ENCODE data around the gene TBL1XR1.
"Not testable (repeated sequence)": the region's sequence is repeated elsewhere in the genome, so short reads cannot be mapped to it uniquely, and the experiment has no call there.

TBL1XR1 gene

GRCh38 chr3:177144922-177145321, 52.4 kb downstream of the TBL1XR1 start:
- 0 out of 2 replicates have a peak, but pooled peaks cover 5% of the 10 kb centered on the region for H3F3A ChIP-seq (ENCODE audit: insufficient read depth, low read length)
- peak overlapping the region; percentile 66 for H3K4me2 ChIP-seq (ENCODE audit: low read length)
- peaks cover 100% of the 10 kb centered on the region for H3K79me2 ChIP-seq (ENCODE audit: insufficient read depth, low read length)
- H2AFZ ChIP-seq (ENCODE audit: low read length) = no peak overlapping the region
- peak overlapping the region; percentile 92 for H3K27ac ChIP-seq (ENCODE audit: low read depth, low read length, poor library complexity, severe bottlenecking)
- peaks cover 4% of the 10 kb centered on the region; the same call in 1 of the 2 replicates for H3K36me3 ChIP-seq (ENCODE audit: insufficient read depth, low read length)
- H3K27me3 ChIP-seq (ENCODE audit: insufficient read depth, low read length) = no peaks in the 10 kb centered on the region
- H4K20me1 ChIP-seq (ENCODE audit: insufficient read depth, low read length) = no peaks in the 10 kb centered on the region
- H3K4me1 ChIP-seq (ENCODE audit: insufficient read depth, low read length, severe bottlenecking) = peaks cover 100% of the 10 kb centered on the region
- H3K9me2 ChIP-seq (ENCODE audit: low read depth, low read length) = no peaks in the 10 kb centered on the region
- TF ChIP-seq CTCF (IDR thresholded peaks at IDR 0.05; ENCODE audit: low read length) = no peak
- no peak for TF ChIP-seq EZH2 (IDR thresholded peaks at IDR 0.05; ENCODE audit: borderline replicate concordance, low read length)
- peak overlapping the region; percentile 53 for H3K9ac ChIP-seq (ENCODE audit: low read length)
- H3K9me3 ChIP-seq (ENCODE audit: low read length) = no peaks in the 10 kb centered on the region
- H3K4me3 ChIP-seq (ENCODE audit: low read depth, low read length, poor library complexity, severe bottlenecking) = peak overlapping the region; percentile 47

- Histone ChIP-seq H3K9ac (ENCODE audit: low read length) (peak overlapping the region; percentile 14; the same call in 1 of the 2 replicates), H3K27me3 (ENCODE audit: insufficient read depth, low read length) (no peaks in the 10 kb centered on the region), H3K9me2 (ENCODE audit: low read depth, low read length) (no peaks in the 10 kb centered on the region), H3F3A (ENCODE audit: insufficient read depth, low read length) (0 out of 2 replicates have a peak, but pooled peaks cover 5% of the 10 kb centered on the region), H3K36me3 (ENCODE audit: insufficient read depth, low read length) (peaks cover 25% of the 10 kb centered on the region), H3K79me2 (ENCODE audit: insufficient read depth, low read length) (peaks cover 100% of the 10 kb centered on the region), H3K4me3 (ENCODE audit: low read depth, low read length, poor library complexity, severe bottlenecking) (peak overlapping the region; percentile 21), H3K4me2 (ENCODE audit: low read length) (peak overlapping the region; percentile 51), H3K4me1 (ENCODE audit: insufficient read depth, low read length, severe bottlenecking) (peaks cover 81% of the 10 kb centered on the region), H3K9me3 (ENCODE audit: low read length) (0 out of 2 replicates have a peak, but pooled peaks cover under 1% of the 10 kb centered on the region), H3K27ac (ENCODE audit: low read depth, low read length, poor library complexity, severe bottlenecking) (peak overlapping the region; percentile 59), H4K20me1 (ENCODE audit: insufficient read depth, low read length) (no peaks in the 10 kb centered on the region), H2AFZ (ENCODE audit: low read length) (no peak overlapping the region)
- TF ChIP-seq CTCF (IDR thresholded peaks at IDR 0.05; ENCODE audit: low read length) = no peak
- TF ChIP-seq EZH2 (IDR thresholded peaks at IDR 0.05; ENCODE audit: borderline replicate concordance, low read length) = no peak
These were observed 55.2 kb downstream of the TBL1XR1 start for GRCh38 chr3:177141899-177142646.

DNA sequence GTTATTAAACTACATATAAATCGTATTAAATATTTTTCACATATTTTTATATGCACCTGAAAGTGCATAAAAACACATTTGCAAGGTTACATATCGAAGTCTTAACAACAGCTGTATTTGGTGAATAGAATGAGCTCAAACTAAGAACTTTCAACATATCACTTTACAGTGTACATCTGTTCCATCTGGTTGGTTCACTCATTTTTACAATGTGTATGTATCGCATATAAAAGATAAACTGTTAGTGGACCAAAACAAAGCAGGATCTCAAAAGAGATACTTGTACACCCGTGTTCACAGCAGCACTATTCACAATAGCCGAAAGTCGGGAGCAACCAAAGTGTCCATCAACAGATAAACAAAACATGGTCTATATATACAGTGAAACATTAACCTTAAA, 55.8 kb downstream of the TBL1XR1 start:
- Histone ChIP-seq H3K4me1 (ENCODE audit: insufficient read depth, low read length, severe bottlenecking) (peaks cover 75% of the 10 kb centered on the region), H3K9me3 (ENCODE audit: low read length) (0 out of 2 replicates have a peak, but pooled peaks cover 7% of the 10 kb centered on the region), H4K20me1 (ENCODE audit: insufficient read depth, low read length) (no peaks in the 10 kb centered on the region), H2AFZ (ENCODE audit: low read length) (no peak overlapping the region), H3K36me3 (ENCODE audit: insufficient read depth, low read length) (peaks cover 31% of the 10 kb centered on the region), H3K79me2 (ENCODE audit: insufficient read depth, low read length) (peaks cover 100% of the 10 kb centered on the region), H3K4me3 (ENCODE audit: low read depth, low read length, poor library complexity, severe bottlenecking) (peak overlapping the region; percentile 21), H3K9ac (ENCODE audit: low read length) (peak overlapping the region; percentile 14; the same call in 1 of the 2 replicates), H3F3A (ENCODE audit: insufficient read depth, low read length) (0 out of 2 replicates have a peak, but pooled peaks cover under 1% of the 10 kb centered on the region), H3K27ac (ENCODE audit: low read depth, low read length, poor library complexity, severe bottlenecking) (peak overlapping the region; percentile 59), H3K9me2 (ENCODE audit: low read depth, low read length) (no peaks in the 10 kb centered on the region), H3K4me2 (ENCODE audit: low read length) (peak overlapping the region; percentile 51), H3K27me3 (ENCODE audit: insufficient read depth, low read length) (no peaks in the 10 kb centered on the region)
- TF ChIP-seq EZH2 (IDR thresholded peaks at IDR 0.05; ENCODE audit: borderline replicate concordance, low read length) = no peak

DNA sequence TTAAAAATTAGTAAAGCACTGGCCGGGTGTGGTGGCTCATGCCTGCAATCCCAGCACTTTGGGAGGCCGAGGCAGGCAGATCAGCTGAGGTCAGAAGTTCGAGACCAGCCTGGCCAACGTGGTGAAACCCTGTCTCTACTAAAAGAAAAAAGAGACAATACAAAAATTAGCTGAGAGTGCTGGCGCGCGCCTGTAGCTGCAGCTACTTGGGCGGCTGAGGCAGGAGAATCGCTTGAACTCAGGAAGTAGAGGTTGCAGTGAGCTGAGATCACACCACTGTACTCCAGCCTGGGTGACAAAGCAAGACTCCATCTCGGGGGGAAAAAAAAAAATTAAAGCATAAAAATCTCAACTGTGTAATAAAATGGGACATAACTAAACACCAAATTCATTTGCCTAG, 58.1 kb downstream of the TBL1XR1 start:
- not testable (repeated sequence) for H2AFZ ChIP-seq (ENCODE audit: low read length); H3F3A ChIP-seq (ENCODE audit: insufficient read depth, low read length); H3K4me2 ChIP-seq (ENCODE audit: low read length); H3K27me3 ChIP-seq (ENCODE audit: insufficient read depth, low read length); H3K9ac ChIP-seq (ENCODE audit: low read length); H3K4me3 ChIP-seq (ENCODE audit: low read depth, low read length, poor library complexity, severe bottlenecking); H3K27ac ChIP-seq (ENCODE audit: low read depth, low read length, poor library complexity, severe bottlenecking); H3K9me2 ChIP-seq (ENCODE audit: low read depth, low read length); H4K20me1 ChIP-seq (ENCODE audit: insufficient read depth, low read length)
- H3K9me3 ChIP-seq (ENCODE audit: low read length) = peaks cover 10% of the 10 kb centered on the region; the same call in 1 of the 2 replicates
- peaks cover 47% of the 10 kb centered on the region for H3K36me3 ChIP-seq (ENCODE audit: insufficient read depth, low read length)
- peaks cover 98% of the 10 kb centered on the region for H3K79me2 ChIP-seq (ENCODE audit: insufficient read depth, low read length)
- peaks cover 58% of the 10 kb centered on the region for H3K4me1 ChIP-seq (ENCODE audit: insufficient read depth, low read length, severe bottlenecking)

All from OCI-LY1 (cell line).